Left ventricle myocardium inferior (tissue), 1 donor: Measurements from ENCODE around the gene SMAGP. TPM values are rescaled to one million over a fixed set of nuclear protein-coding genes. Genes with fewer than 3 reads are reported as not detected.
A peak's percentile ranks its signal among the peaks of the same experiment; 100 is the strongest.
"Not testable (repeated sequence)": the region's sequence is repeated elsewhere in the genome, so short reads cannot be mapped to it uniquely, and the experiment has no call there.

Experiments used
- DNase-seq: peaks from one replicate; pipeline ENCODE4 v3.0.0-alpha.2; 2020
- H3K27ac ChIP-seq: fragments of 200-600 bp; replicated peaks from 2 replicates; pipeline ENCODE4 v1.8.0; 2021
- H3K27me3 ChIP-seq: fragments of 200-600 bp; 2 replicates; pipeline ENCODE4 v1.8.0; 2021; ENCODE audit warnings: low read depth
- H3K36me3 ChIP-seq: fragments of 200-600 bp; 2 replicates; pipeline ENCODE4 v1.8.0; 2021
- H3K4me1 ChIP-seq: fragments of 200-600 bp; 2 replicates; pipeline ENCODE4 v1.8.0; 2021
- H3K4me3 ChIP-seq: fragments of 200-600 bp; 2 replicates; pipeline ENCODE4 v1.8.0; 2021; ENCODE audit warnings: mild to moderate bottlenecking, moderate library complexity
- H3K9me3 ChIP-seq: fragments of 200-600 bp; replicated peaks from 2 replicates; pipeline ENCODE4 v1.8.0; 2021
- CTCF ChIP-seq: fragments of 200-600 bp; IDR thresholded peaks from 2 replicates; pipeline ENCODE4 v1.8.0; 2021; ENCODE audit warnings: antibody characterized with exemption, mild to moderate bottlenecking, borderline replicate concordance
- intact Hi-C: fragments of 100-400 bp; cut with micrococcal nuclease; formaldehyde crosslinking; loops from one replicate; pipeline ENCODE4 v1.11.0; 2022
- long read RNA-seq: library from polyadenylated mRNA; unstranded; transcript quantifications from one replicate; pipeline ENCODE4 v2.0.0, GENCODE V29; 2021
- total RNA-seq: library from RNA; stranded (reverse); fragmentation: NEBNext Ultra II Directional; extraction: Animal tissue kit (Norgen Biotek cat#: 25700); gene quantifications from one replicate; pipeline ENCODE4 v1.2.1, GENCODE V29; 2021
- donor health status: DM: no; HTN: yes; CAD: no; lungs with severe emphysema.

SMAGP gene
- 3.3 TPM for total RNA-seq
- long read RNA-seq, transcript SMAGP-203 (4 exons, 2,350 nt) = major isoform, 5 of 5 reads
- long read RNA-seq, partial matches to known transcripts = 0 of 5 reads
- long read RNA-seq, other reads (novel, unspliced or antisense) = 0 of 5 reads

GRCh38 chr12:51270067-51270950, at the start of gene SMAGP:
Gene SMAGP (minus strand): TSS chr12:51270415. CDS start chr12:51269278, 1,137 bp downstream.
- Histone ChIP-seq H3K27me3 (peaks cover 33% of the 10 kb centered on the region), H3K36me3 (no peaks in the 10 kb centered on the region), H3K9me3 (no peaks in the 10 kb centered on the region), H3K27ac (peak within 1 kb of the TSS; percentile 88), H3K4me3 (peak within 1 kb of the TSS; percentile 84), H3K4me1 (peaks cover 27% of the 10 kb centered on the region)
- intact Hi-C loops = no loop called here
- DNase-seq = peak; percentile 62
- TF ChIP-seq CTCF = peak; percentile 19

- no peaks in the 10 kb centered on the region for H3K9me3 ChIP-seq
- H3K36me3 ChIP-seq = no peaks in the 10 kb centered on the region
- H3K27ac ChIP-seq = no peak overlapping the region
- peaks cover 6% of the 10 kb centered on the region for H3K27me3 ChIP-seq
- no peak for TF ChIP-seq CTCF
- no peaks in the 10 kb centered on the region for H3K4me1 ChIP-seq
- no peak overlapping the region for H3K4me3 ChIP-seq
- intact Hi-C loops = no loop called here
- no peak for DNase-seq
Observed at GRCh38 chr12:51318846-51319599, 48.8 kb upstream of the SMAGP start.

GRCh38 chr12:51318057-51318806, 48.0 kb upstream of the SMAGP start:
- H3K27ac ChIP-seq, H3K4me1 ChIP-seq, intact Hi-C loops, H3K36me3 ChIP-seq, H3K27me3 ChIP-seq, DNase-seq, H3K4me3 ChIP-seq, H3K9me3 ChIP-seq: not testable (repeated sequence)

- no peaks in the 10 kb centered on the region for H3K27me3 ChIP-seq
- no peaks in the 10 kb centered on the region for H3K9me3 ChIP-seq
- H3K4me3 ChIP-seq = no peak overlapping the region
- intact Hi-C loops = no loop called here
- H3K27ac ChIP-seq = no peak overlapping the region
- DNase-seq = no peak
- no peaks in the 10 kb centered on the region for H3K36me3 ChIP-seq
- TF ChIP-seq CTCF = no peak
- H3K4me1 ChIP-seq = no peaks in the 10 kb centered on the region
Observed at GRCh38 chr12:51311389-51311788, 41.2 kb upstream of the SMAGP start.

GRCh38 chr12:51307655-51308593, 37.7 kb upstream of the SMAGP start:
- Histone ChIP-seq H3K27me3 (peaks cover 6% of the 10 kb centered on the region), H3K9me3 (no peaks in the 10 kb centered on the region), H3K4me1 (no peaks in the 10 kb centered on the region), H3K4me3 (no peak overlapping the region), H3K36me3 (no peaks in the 10 kb centered on the region), H3K27ac (no peak overlapping the region)
- intact Hi-C loops = no loop called here
- no peak for TF ChIP-seq CTCF
- DNase-seq = no peak
